DOHH2 (cell line): ENCODE measurements around the gene FOSB.

ENCODE experiments used
- EZH2phosphoT487 ChIP-seq: fragments of 200-600 bp; sonication (generic); IDR thresholded peaks from 2 replicates; pipeline ENCODE4 v1.6.1; 2017; ENCODE audit warnings: borderline replicate concordance, mild to moderate bottlenecking, antibody characterized with exemption, low read length, moderate library complexity, mixed read lengths
- TF ChIP-seq, protein P1 (sequence below): fragments of 200-600 bp; sonication (generic); IDR thresholded peaks from one replicate; pipeline ENCODE4 v1.5.1; 2014; ENCODE audit warnings: antibody characterized with exemption, mild to moderate bottlenecking, low read depth, low read length; ENCODE audit not compliant: poor library complexity, severe bottlenecking

DNA sequence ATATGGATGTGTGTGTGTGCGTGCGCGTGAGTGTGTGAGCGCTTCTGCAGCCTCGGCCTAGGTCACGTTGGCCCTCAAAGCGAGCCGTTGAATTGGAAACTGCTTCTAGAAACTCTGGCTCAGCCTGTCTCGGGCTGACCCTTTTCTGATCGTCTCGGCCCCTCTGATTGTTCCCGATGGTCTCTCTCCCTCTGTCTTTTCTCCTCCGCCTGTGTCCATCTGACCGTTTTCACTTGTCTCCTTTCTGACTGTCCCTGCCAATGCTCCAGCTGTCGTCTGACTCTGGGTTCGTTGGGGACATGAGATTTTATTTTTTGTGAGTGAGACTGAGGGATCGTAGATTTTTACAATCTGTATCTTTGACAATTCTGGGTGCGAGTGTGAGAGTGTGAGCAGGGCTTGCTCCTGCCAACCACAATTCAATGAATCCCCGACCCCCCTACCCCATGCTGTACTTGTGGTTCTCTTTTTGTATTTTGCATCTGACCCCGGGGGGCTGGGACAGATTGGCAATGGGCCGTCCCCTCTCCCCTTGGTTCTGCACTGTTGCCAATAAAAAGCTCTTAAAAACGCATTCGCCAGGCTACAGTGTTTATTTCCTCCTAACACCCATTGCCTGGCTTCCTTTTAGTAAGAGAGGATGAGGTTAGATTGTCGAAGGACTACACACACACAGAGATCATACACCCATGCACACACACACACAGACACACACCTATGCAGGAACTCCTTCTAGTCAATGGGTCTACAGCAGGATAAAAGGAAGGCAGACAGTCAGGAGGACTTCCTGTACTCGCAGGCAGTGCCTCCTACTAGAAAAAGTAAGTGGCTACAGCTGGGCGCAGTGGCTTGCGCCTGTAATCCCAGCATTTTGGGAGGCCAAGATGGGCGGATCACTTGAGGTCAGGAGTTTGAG, 7.1 kb downstream of the FOSB start:
- TF ChIP-seq, protein P1, sequence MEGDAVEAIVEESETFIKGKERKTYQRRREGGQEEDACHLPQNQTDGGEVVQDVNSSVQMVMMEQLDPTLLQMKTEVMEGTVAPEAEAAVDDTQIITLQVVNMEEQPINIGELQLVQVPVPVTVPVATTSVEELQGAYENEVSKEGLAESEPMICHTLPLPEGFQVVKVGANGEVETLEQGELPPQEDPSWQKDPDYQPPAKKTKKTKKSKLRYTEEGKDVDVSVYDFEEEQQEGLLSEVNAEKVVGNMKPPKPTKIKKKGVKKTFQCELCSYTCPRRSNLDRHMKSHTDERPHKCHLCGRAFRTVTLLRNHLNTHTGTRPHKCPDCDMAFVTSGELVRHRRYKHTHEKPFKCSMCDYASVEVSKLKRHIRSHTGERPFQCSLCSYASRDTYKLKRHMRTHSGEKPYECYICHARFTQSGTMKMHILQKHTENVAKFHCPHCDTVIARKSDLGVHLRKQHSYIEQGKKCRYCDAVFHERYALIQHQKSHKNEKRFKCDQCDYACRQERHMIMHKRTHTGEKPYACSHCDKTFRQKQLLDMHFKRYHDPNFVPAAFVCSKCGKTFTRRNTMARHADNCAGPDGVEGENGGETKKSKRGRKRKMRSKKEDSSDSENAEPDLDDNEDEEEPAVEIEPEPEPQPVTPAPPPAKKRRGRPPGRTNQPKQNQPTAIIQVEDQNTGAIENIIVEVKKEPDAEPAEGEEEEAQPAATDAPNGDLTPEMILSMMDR = no peak
- no peak for TF ChIP-seq EZH2phosphoT487
